Measurements from ENCODE around the gene MILR1. TPM values are rescaled to one million over a fixed set of nuclear protein-coding genes. Genes with fewer than 3 reads are reported as not detected.

MILR1 gene
- total and polyA plus RNA-seq, 10 donors: 15.6 to 55.0 (median 27.6) TPM

GRCh38 chr17:64507413-64507782, 58.5 kb downstream of the MILR1 start:
- Histone ChIP-seq H3K27me3 (replicated peaks in 1 of 7) (no peaks in the 10 kb centered on the region), H3K4me1 (peaks cover 40 to 68% (median 53%) of the 10 kb centered on the region in 6 donors), H3K36me3 (peaks cover 7 to 63% (median 56%) of the 10 kb centered on the region in 6 donors), H3K27ac (peak overlapping the region; percentile 99 to 100 (median 100)), H3K9me3 (no peaks in the 10 kb centered on the region), H3K4me3 (peak overlapping the region; percentile 70 to 96 (median 86))
- intact Hi-C loops (cut with DNase I; ENCODE audit: low total_unique reads): no loop called here
- WGBS, 5 donors: 0 to 1% (median 0%) methylated on average over 13 of the region's 13 CpGs
- DNase-seq: no peak
- peak in 8 of 11 experiments; percentile 4 to 57 (median 40) for TF ChIP-seq CTCF (IDR thresholded peaks at IDR 0.05 in 8 of 11, conservative IDR thresholded peaks at IDR 0.05 in 3 of 11)
- no peak for TF ChIP-seq POLR2AphosphoS5 (IDR thresholded peaks at IDR 0.05)
- peak in 1 of 3 donors; percentile 17 for TF ChIP-seq POLR2A (IDR thresholded peaks at IDR 0.05)

- no peak for TF ChIP-seq POLR2AphosphoS5 (IDR thresholded peaks at IDR 0.05)
- TF ChIP-seq POLR2A (IDR thresholded peaks at IDR 0.05): no peak
- TF ChIP-seq CTCF (IDR thresholded peaks at IDR 0.05 in 8 of 11, conservative IDR thresholded peaks at IDR 0.05 in 3 of 11): no peak
- Histone ChIP-seq H3K9me3 (no peaks in the 10 kb centered on the region), H3K4me3 (peak overlapping the region in 1 of 8 donors; percentile 87), H3K4me1 (peaks cover 28 to 55% (median 40%) of the 10 kb centered on the region in 6 donors), H3K27me3 (replicated peaks in 1 of 7) (no peaks in the 10 kb centered on the region), H3K27ac (no peak overlapping the region), H3K36me3 (peaks cover 3 to 63% (median 52%) of the 10 kb centered on the region in 6 donors)
- DNase-seq: no peak
- intact Hi-C loops (cut with DNase I; ENCODE audit: low total_unique reads): no loop called here
- 84 to 98% (median 93%) methylated on average over 2 of the region's 2 CpGs for WGBS, 5 donors
These were observed 59.8 kb downstream of the MILR1 start for GRCh38 chr17:64508683-64509082.

- H3K36me3 ChIP-seq: peaks cover under 1 to 63% (median 50%) of the 10 kb centered on the region in 6 donors
- no peak overlapping the region for H3K4me3 ChIP-seq
- no peak for DNase-seq
- peaks cover 23 to 50% (median 35%) of the 10 kb centered on the region in 6 donors for H3K4me1 ChIP-seq
- H3K27me3 ChIP-seq (replicated peaks in 1 of 7): no peaks in the 10 kb centered on the region
- H3K9me3 ChIP-seq: no peaks in the 10 kb centered on the region
- intact Hi-C loops (cut with DNase I; ENCODE audit: low total_unique reads): no loop called here
- no peak overlapping the region for H3K27ac ChIP-seq
- TF ChIP-seq POLR2A (IDR thresholded peaks at IDR 0.05) (no peak), POLR2AphosphoS5 (IDR thresholded peaks at IDR 0.05) (no peak), CTCF (IDR thresholded peaks at IDR 0.05 in 8 of 11, conservative IDR thresholded peaks at IDR 0.05 in 3 of 11) (no peak)
- 79 to 95% (median 92%) methylated on average over 6 of the region's 6 CpGs for WGBS, 5 donors
These were observed 60.3 kb downstream of the MILR1 start for GRCh38 chr17:64509179-64509578.

- no peak overlapping the region for H3K27ac ChIP-seq
- H3K4me3 ChIP-seq: no peak overlapping the region
- no peak for TF ChIP-seq POLR2AphosphoS5 (IDR thresholded peaks at IDR 0.05)
- no peak for TF ChIP-seq CTCF (IDR thresholded peaks at IDR 0.05 in 8 of 11, conservative IDR thresholded peaks at IDR 0.05 in 3 of 11)
- TF ChIP-seq POLR2A (IDR thresholded peaks at IDR 0.05): no peak
- no peak for DNase-seq
- no peaks in the 10 kb centered on the region for H3K9me3 ChIP-seq
- WGBS, 5 donors: 67 to 89% (median 79%) methylated on average over 2 of the region's 2 CpGs
- peaks cover 0 to 100% (median 79%) of the 10 kb centered on the region in 6 donors for H3K36me3 ChIP-seq
- no peaks in the 10 kb centered on the region for H3K27me3 ChIP-seq (replicated peaks in 1 of 7)
- peaks cover 0 to 24% (median 0%) of the 10 kb centered on the region in 6 donors for H3K4me1 ChIP-seq
- intact Hi-C loops (cut with DNase I; ENCODE audit: low total_unique reads): loop anchor here (10.0 kb wide), 1 partner anchor 139 kb away; no protein-coding TSS in a partner anchor
These were observed 66.5 kb downstream of the MILR1 start for GRCh38 chr17:64515419-64515818.
